NCI-H2081 treated with DMSO at 0.1 percent for 48 hours (cell line): Measurements from ENCODE around the gene NT5DC2.
"Not testable (repeated sequence)": the region's sequence is repeated elsewhere in the genome, so short reads cannot be mapped to it uniquely, and the experiment has no call there.

ENCODE experiments used
- DNase-seq: peaks from one replicate; lab custom pipeline; 2025; lab: John Stamatoyannopoulos, UW

NT5DC2 gene

GRCh38 chr3:52537165-52537620, 3.5 kb upstream of the NT5DC2 start:
- DNase-seq, result no peak

- peak; percentile 81 for DNase-seq
Observed at GRCh38 chr3:52536369-52537164, 2.9 kb upstream of the NT5DC2 start, which contains the start of gene UQCC5. UQCC5 (plus strand) TSS chr3:52536605; CDS start chr3:52536756, 151 bp downstream.

GRCh38 chr3:52536112-52536368, 2.4 kb upstream of the NT5DC2 start:
- no peak for DNase-seq

GRCh38 chr3:52535411-52536111, 1.9 kb upstream of the NT5DC2 start:
- no peak for DNase-seq

GRCh38 chr3:52534281-52535183, 875 bp upstream of the NT5DC2 start:
- DNase-seq, result no peak

- DNase-seq, result no peak
Observed at GRCh38 chr3:52532838-52533622, 627 bp downstream of the NT5DC2 start.

- DNase-seq, result no peak
Observed at GRCh38 chr3:52532517-52532837, 1.2 kb downstream of the NT5DC2 start.

- no peak for DNase-seq
Observed at GRCh38 chr3:52531860-52532516, 1.7 kb downstream of the NT5DC2 start.

- DNase-seq, result no peak
Observed at GRCh38 chr3:52530918-52531826, 2.5 kb downstream of the NT5DC2 start.

- no peak for DNase-seq
Observed at GRCh38 chr3:52529376-52530333, 4.0 kb downstream of the NT5DC2 start.

GRCh38 chr3:52528586-52529375, 4.9 kb downstream of the NT5DC2 start:
- DNase-seq, result no peak

- DNase-seq, result no peak
Observed at GRCh38 chr3:52527732-52528585, 5.7 kb downstream of the NT5DC2 start.

- no peak for DNase-seq
Observed at GRCh38 chr3:52527039-52527731, 6.5 kb downstream of the NT5DC2 start.

- not testable (repeated sequence) for DNase-seq
Observed at GRCh38 chr3:52526671-52527038, 7.0 kb downstream of the NT5DC2 start.

GRCh38 chr3:52525680-52526561, 7.7 kb downstream of the NT5DC2 start:
- no peak for DNase-seq
